Middle frontal gyrus (tissue), 1 donor: ENCODE results near the gene TCP1.
"Not testable (repeated sequence)": the region's sequence is repeated elsewhere in the genome, so short reads cannot be mapped to it uniquely, and the experiment has no call there.

Experiments used
- DNase-seq: peaks from one replicate; pipeline ENCODE4 v3.0.0-alpha.2; 2015; ENCODE audit warnings: low spot score; ENCODE audit errors: extremely low spot score

TCP1 gene

DNA sequence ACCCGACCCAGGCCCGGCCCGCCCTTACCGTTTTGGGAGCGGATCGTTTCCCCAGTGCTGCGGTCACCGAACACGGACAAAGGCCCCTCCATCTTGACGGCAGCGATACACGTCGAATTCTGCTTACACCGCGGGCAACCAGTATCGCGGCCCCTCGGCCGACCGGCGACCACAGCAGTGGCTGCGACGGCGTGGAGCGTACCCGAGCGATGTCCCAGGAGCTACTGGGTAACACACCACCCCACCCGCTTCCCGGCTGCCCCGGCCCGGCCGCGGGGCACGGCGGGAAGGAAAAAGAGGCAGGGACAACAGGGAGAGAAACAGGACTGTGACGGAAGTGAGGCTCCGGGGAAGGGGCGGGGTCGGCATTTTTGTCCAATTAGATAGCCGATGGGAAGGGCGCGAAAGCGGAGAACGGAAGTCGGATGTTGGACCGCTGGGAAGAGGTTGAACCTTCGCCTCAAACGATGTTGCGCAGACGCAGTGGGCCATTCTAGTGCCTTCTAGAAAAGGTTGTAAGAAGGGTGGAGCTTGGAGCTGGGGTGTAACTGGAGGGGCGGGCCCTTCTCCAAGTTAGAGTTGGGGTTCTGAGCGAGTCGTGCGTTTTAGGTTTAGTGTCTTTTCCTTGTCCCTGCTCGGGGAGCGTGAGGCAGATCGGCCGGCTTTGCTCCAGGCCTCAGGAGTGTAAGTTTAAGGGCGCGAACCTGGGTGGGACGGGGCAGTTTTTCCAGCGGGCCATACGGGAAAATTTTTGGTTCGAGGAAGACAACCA is at the start of gene TCP1:
Gene TCP1 (minus strand): TSS at position 226 of the 772 bp plus-strand sequence. CDS start 134 bp downstream, at position 92.
- peak; percentile 98 for DNase-seq

GRCh38 chr6:159838020-159838744 is 48.8 kb upstream of the TCP1 start:
- no peak for DNase-seq

DNA sequence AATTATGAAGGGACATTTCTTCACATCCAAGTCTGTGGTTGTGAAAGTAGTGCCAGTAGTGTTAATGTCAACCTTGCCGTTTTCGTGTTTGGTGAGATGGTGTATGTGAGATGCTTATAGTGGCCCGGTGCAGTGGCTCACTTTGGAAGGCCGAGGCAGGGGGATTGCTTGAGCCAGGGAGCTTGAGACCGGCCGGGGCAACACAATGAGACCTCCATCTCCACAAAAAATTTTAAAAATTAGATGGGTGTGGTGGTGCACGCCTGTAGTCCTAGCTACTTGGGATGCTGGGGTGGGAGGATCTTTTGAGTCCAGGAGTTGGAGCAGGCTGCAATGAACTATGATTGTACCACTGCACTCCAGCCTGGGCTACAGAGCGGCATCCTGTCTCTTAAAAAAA is 48.1 kb upstream of the TCP1 start:
- DNase-seq: no peak

DNA sequence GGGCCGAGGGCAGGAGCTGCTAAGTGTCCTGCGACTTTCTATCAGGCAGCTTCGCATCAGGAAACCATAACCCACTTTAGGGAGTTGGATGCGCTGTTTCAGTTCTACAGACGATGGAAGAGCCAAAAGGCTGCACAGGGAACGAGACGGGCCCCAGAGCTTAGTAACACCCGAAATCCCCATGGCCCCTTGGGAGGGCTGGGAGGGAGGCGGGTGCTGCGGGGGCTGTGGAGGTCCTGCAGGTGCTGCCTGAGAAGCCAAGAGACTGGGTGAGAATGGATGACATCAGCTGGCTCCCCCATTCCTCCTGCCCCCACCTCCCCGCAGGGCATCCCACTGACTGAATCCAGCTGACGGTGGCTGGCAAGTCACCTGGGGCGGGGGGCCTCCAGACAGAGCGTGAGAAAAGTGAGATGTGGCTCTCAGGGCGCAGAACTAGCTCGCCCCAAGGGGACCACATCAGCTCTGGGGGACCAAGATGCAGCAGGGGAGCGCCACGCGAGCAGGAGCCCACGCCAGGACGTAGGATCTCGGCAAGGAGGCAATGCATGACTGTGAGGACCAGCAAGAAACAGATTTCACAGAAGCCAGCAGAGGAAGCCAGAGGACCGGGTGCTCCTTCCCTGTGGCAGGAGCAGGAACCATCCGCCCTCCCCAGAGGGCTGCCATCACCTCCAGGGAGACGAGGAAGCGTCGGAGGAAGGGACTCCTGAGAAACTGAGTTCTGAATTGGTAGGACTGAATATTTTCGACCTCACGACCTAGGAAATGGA is 47.5 kb upstream of the TCP1 start:
- DNase-seq: no peak

- no peak for DNase-seq
Measured at GRCh38 chr6:159833997-159834603, 44.7 kb upstream of the TCP1 start.

GRCh38 chr6:159833556-159833955 is 44.2 kb upstream of the TCP1 start:
- no peak for DNase-seq

- no peak for DNase-seq
Measured at GRCh38 chr6:159832946-159833345, 43.5 kb upstream of the TCP1 start.

- DNase-seq: no peak
Measured at GRCh38 chr6:159831373-159831679, 41.9 kb upstream of the TCP1 start.

DNA sequence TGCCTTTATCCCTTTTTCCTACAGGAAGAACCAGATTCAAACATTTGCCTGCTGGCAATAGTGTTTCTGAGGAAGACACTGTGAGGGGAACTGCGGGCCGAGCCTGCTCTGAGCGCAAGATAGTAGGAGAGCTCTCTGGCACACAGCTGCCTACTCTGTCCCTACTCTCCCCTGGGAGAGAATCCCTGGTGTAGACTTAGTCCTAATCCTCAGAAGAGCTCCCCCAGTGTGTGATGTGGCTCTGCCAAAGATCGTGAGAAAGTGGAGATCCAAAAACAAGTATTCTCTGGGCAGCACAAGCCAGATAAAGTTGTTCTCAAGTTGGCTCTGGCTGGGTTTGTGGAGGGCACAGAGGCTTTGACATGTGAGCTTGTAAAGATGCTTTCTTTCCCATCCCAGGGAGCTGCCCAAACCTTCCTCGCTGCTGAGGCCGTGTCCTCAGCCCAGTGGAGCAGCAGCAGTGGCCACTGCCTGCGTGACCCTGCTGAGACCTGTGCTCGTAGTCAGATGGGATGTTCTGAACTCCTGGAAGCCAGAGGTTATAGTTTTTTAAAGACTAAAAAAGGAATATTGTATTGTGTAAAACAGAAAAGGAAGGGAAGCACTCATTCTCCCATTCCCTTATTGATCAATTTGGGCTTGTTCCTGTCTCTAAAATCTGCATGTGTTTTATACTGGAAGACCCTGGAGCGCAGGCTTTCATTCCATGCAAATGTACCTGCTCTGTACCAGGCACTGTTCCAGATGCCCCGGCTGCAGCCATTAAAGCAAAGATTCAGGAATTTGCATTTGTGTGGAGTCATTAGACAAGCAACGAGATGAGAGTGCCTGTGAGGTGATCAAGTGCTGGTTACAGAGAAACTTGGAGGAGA is 41.3 kb upstream of the TCP1 start:
- no peak for DNase-seq

- no peak for DNase-seq
Measured at GRCh38 chr6:159829526-159829925, 40.1 kb upstream of the TCP1 start.

- no peak for DNase-seq
Measured at GRCh38 chr6:159828074-159828473, 38.7 kb upstream of the TCP1 start.

- no peak for DNase-seq
Measured at GRCh38 chr6:159826968-159827647, 37.7 kb upstream of the TCP1 start.

- no peak for DNase-seq
Measured at GRCh38 chr6:159826004-159826403, 36.6 kb upstream of the TCP1 start.

GRCh38 chr6:159824690-159825089 is 35.3 kb upstream of the TCP1 start:
- DNase-seq: not testable (repeated sequence)

DNA sequence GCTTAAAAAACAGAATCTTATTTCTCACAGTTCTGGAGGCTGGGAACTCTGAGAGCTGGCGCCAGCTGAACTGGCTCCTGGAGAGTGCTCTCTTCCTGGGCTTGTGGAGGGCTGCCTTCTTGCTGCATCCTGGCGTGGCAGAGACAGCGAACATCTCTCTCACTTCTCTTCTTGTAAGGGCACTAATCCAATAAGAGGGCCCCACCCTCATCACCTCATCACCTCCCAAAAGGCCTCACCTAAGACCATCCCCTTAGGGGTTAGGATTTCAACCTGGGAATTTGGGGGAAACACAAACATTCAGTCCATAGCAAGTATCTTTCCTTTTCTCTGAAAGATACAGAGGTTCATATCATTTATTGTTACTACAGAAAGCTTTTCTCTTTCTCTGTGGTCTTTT is 34.6 kb upstream of the TCP1 start:
- DNase-seq: no peak

GRCh38 chr6:159821726-159822125 is 32.3 kb upstream of the TCP1 start:
- DNase-seq: no peak

- DNase-seq: no peak
Measured at GRCh38 chr6:159821122-159821521, 31.7 kb upstream of the TCP1 start.

GRCh38 chr6:159819932-159820640 is 30.7 kb upstream of the TCP1 start:
- no peak for DNase-seq

DNA sequence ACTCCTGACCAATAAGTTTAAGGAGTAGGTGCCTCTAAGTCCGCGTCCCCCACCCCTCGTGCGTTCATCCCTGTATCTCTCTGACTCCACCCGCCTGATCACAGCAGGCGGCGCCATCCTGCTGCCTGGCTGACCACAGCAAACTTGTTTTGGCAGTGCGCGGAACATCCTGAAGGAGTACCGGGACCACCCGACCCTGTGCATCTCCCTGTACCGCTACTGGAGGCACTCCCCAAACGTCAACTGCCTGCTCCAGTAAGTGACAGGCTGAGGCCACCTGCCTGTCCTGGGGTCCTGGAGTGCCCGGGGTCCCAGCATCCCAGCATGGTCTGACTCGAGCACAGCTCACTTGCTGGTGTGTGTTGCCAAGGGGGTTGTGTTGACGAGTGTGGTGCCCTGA is 29.7 kb upstream of the TCP1 start:
- no peak for DNase-seq
